Epithelial cell of proximal tubule (primary cell): ENCODE data around the gene SELENOP. TPM values are rescaled to one million over a fixed set of nuclear protein-coding genes. Genes with fewer than 3 reads are reported as not detected.

Experiments
- DNase-seq: peaks from one replicate; pipeline ENCODE4 v3.0.0-alpha.2; 2011; ENCODE audit warnings: low read depth
- H3K4me3 ChIP-seq: 2 replicates; pipeline ENCODE4 v1.5.1; 2011; ENCODE audit warnings: low read depth, mild to moderate bottlenecking, low read length
- total RNA-seq: library from RNA; depleted of rRNA; stranded (reverse); fragments of >200 nt; gene quantifications from 2 replicates; pipeline ENCODE4 v1.2.3, GENCODE V29; 2015
- TF ChIP-seq, protein P1 (sequence below): conservative IDR thresholded peaks from 2 replicates; pipeline ENCODE4 v1.5.1; 2012; ENCODE audit warnings: low read depth, mild to moderate bottlenecking, low read length

The SELENOP gene
- total RNA-seq, 1 donor from 2014 or later = 11.9 TPM

DNA sequence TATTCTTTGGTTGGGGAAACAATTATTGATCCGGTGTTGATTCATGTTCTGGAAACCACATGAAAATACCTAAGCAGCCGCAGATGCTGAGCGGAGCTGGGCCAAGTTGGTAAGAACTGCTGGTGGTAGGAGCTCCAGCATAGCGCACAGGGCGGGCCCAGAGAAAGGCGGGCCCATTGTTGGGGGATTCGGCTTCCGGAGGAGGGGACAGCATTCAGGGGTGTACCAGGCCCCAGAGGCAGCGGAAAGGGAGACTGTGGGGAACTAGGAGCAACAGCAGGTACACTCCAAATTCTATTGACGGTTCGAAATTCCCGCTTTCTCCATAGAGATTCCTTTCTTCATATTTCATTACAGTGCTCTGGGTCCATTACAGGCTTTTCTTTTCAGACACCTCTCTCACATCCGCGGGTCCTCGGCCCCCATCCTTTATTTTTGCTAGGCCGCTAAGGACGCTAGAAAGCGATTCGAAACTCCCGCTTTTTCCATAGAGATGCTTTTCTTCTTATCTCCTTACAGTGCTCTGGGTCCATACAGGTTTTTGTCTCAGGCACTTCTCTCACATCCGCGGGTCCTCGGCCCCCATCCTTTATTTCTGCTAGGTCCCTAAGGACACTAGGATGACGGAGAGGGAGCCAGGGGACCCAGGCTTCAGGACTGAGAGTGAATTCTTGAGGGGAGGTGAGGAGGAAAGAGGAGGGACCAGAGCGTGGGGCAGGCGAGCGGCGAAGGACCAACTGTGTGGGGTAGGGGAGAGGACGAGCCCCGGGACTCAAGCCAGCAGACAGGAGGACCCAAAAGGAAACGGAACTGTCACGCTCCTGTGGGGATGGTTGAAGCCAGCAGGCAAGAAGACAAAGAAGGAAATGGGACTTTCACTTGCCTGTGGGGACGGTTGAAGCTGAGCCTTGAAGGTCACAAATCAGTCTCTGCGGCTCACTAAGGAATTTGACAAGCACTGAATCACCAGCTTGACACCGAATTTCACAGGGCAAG lies 54.8 kb downstream of the SELENOP start, which contains the start of gene CCDC152:
Gene CCDC152 (plus strand): TSS at position 213 of the 996 bp plus-strand sequence. CDS start 2,304 bp downstream, outside the sequence.
- DNase-seq = no peak
- TF ChIP-seq, protein P1, sequence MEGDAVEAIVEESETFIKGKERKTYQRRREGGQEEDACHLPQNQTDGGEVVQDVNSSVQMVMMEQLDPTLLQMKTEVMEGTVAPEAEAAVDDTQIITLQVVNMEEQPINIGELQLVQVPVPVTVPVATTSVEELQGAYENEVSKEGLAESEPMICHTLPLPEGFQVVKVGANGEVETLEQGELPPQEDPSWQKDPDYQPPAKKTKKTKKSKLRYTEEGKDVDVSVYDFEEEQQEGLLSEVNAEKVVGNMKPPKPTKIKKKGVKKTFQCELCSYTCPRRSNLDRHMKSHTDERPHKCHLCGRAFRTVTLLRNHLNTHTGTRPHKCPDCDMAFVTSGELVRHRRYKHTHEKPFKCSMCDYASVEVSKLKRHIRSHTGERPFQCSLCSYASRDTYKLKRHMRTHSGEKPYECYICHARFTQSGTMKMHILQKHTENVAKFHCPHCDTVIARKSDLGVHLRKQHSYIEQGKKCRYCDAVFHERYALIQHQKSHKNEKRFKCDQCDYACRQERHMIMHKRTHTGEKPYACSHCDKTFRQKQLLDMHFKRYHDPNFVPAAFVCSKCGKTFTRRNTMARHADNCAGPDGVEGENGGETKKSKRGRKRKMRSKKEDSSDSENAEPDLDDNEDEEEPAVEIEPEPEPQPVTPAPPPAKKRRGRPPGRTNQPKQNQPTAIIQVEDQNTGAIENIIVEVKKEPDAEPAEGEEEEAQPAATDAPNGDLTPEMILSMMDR = no peak
- H3K4me3 ChIP-seq = peak within 1 kb of the TSS; percentile 32

DNA sequence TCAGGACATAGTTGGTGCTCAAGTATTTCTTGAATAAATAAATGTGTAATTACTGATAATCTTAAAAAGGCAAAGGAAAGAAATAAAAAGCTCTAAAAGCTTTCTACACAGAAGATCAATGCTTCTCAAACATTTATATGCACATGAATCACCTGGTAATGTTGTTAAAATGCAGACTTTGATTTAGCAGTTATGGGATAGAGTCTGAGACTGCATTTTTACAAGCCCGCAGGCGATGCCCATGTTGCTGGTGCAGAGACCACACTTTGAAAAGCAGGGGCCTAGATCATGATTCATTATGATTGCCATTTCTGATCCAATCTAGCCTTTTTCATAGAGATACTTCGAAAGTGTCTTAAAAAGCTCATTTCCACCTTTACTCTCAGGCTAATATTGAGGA lies 58.6 kb downstream of the SELENOP start:
- no peak overlapping the region for H3K4me3 ChIP-seq
- TF ChIP-seq, protein P1 = no peak
- DNase-seq = no peak

DNA sequence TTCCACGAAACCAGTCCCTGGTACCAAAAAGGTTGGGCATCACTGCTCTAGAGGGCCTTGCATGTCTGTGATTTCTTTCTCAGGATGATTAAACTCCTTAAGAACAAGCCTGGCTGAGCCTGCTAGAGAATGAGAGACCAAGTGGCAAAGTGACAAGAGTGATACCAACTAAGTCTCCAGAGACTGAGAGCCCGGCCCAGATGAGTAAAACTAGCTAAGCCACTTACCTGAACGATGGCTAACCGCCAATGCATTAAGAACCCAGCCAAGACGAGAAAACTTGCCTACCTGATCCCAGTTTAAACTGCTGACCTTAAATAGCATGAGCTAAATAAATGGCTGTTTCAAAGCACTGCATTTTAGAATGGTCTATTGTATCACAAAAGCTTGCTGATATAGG lies 60.6 kb downstream of the SELENOP start:
- H3K4me3 ChIP-seq = no peak overlapping the region
- DNase-seq = no peak
- TF ChIP-seq, protein P1 = no peak

DNA sequence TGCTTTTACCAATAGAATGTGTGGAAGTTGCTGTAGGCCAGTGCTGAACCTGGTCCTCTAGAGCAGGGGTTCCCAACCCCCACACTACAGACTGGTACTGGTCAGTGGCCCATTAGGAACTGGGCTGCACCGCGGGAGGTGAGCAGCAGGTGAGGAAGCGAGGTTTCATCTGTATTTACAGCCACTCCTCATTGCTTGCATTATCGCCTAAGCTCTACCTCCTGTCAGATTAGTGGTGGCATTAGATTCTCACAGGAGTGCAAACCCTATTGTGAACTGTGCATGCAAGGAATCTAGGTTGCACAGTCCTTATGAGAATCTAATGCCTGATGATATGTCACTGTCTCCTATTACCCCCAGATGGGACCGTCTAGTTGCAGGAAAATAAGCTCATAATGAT lies 61.2 kb downstream of the SELENOP start:
- DNase-seq = no peak
- TF ChIP-seq, protein P1 = no peak
- no peak overlapping the region for H3K4me3 ChIP-seq

Other genes with a start within 250 kb of the SELENOP start
- gene CCDC152, start 55.1 kb downstream of the SELENOP start, total RNA-seq = 2.7 TPM in 2 replicates
- 0.35 and 2.2 TPM in 2 replicates for gene ANXA2R, start 228.4 kb upstream of the SELENOP start, total RNA-seq